GM19397 (cell line): Measurements from ENCODE around the gene FAM124A.

Experiments used
- ATAC-seq: cut with Tn5 transposase; IDR thresholded peaks from one replicate; pipeline ENCODE4 v1.9.1; 2021; ENCODE audit warnings: mild to moderate bottlenecking, moderate library complexity; ENCODE audit not compliant: unreplicated experiment

FAM124A gene

GRCh38 chr13:51332566-51333361 lies 110.6 kb downstream of the FAM124A start:
- no peak for ATAC-seq

GRCh38 chr13:51333421-51333820 lies 111.2 kb downstream of the FAM124A start:
- ATAC-seq: no peak

DNA sequence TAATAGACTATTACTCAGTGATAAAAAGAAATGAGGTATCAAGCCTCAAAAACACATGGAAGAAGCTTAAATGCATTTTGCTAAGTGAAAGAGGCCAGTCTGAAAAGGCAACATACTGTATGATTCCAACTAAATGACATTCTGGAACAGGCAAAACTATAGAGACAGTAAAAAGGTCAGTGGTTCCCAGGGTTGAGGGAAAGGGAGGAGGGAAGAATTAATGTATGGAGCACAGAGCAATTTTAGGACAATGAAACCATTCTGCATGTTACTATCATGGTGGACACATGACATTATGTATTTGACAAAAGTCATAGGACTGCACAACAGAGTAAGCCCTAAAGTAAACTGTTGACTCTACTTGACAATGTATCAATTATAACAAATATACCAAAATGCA lies 111.6 kb downstream of the FAM124A start:
- ATAC-seq: no peak
